Measurements from ENCODE around the gene ANK2.

The ANK2 gene

GRCh38 chr4:113394730-113395530 is 345.5 kb downstream of the ANK2 start:
- no peaks in the 10 kb centered on the region for H3K4me1 ChIP-seq (ENCODE audit: insufficient read depth, low read length)
- no peaks in the 10 kb centered on the region for H4K20me1 ChIP-seq (ENCODE audit: insufficient read depth, low read length)
- H3K4me3 ChIP-seq (ENCODE audit: low read depth in 1 of 2, low read length in 2 of 2), result no peak overlapping the region
- peaks cover 8% of the 10 kb centered on the region for H3K27me3 ChIP-seq (ENCODE audit: insufficient read depth, low read length, poor library complexity)
- H3K36me3 ChIP-seq (ENCODE audit: insufficient read depth, low read length), result no peaks in the 10 kb centered on the region
- H3K9ac ChIP-seq (ENCODE audit: low read depth, low read length), result no peak overlapping the region
- H2AFZ ChIP-seq (ENCODE audit: low read depth, low read length), result no peak overlapping the region
- H3K9me3 ChIP-seq (ENCODE audit: insufficient read depth, low read length, severe bottlenecking), result no peaks in the 10 kb centered on the region
- no peak overlapping the region for H3K27ac ChIP-seq (ENCODE audit: low read length)
- no peaks in the 10 kb centered on the region for H3K79me2 ChIP-seq (ENCODE audit: insufficient read depth, low read length)
- peak; percentile 84 for TF ChIP-seq CTCF (IDR thresholded peaks at IDR 0.05; ENCODE audit: borderline replicate concordance, extremely low read depth, low read length, poor library complexity, severe bottlenecking)
- no peak for TF ChIP-seq EZH2 (IDR thresholded peaks at IDR 0.05; ENCODE audit: borderline replicate concordance, low read depth, low read length, severe bottlenecking)
- no peak overlapping the region for H3K4me2 ChIP-seq (ENCODE audit: insufficient read depth, low read length)
- DNase-seq (peak; percentile 54), ATAC-seq (ENCODE audit: insufficient read depth, low read depth) (peak; percentile 98)

GRCh38 chr4:113397114-113397701 is 347.8 kb downstream of the ANK2 start:
- no peak for DNase-seq
- Histone ChIP-seq H3K36me3 (ENCODE audit: insufficient read depth, low read length) (no peaks in the 10 kb centered on the region), H3K4me2 (ENCODE audit: insufficient read depth, low read length) (no peak overlapping the region), H3K4me1 (ENCODE audit: insufficient read depth, low read length) (no peaks in the 10 kb centered on the region), H3K4me3 (ENCODE audit: low read depth in 1 of 2, low read length in 2 of 2) (no peak overlapping the region), H3K9me3 (ENCODE audit: insufficient read depth, low read length, severe bottlenecking) (no peaks in the 10 kb centered on the region), H3K27me3 (ENCODE audit: insufficient read depth, low read length, poor library complexity) (peaks cover 8% of the 10 kb centered on the region), H3K27ac (ENCODE audit: low read length) (no peak overlapping the region), H3K9ac (ENCODE audit: low read depth, low read length) (no peak overlapping the region), H3K79me2 (ENCODE audit: insufficient read depth, low read length) (no peaks in the 10 kb centered on the region), H4K20me1 (ENCODE audit: insufficient read depth, low read length) (no peaks in the 10 kb centered on the region), H2AFZ (ENCODE audit: low read depth, low read length) (no peak overlapping the region)
- no peak for ATAC-seq (ENCODE audit: insufficient read depth, low read depth)
- no peak for TF ChIP-seq CTCF (IDR thresholded peaks at IDR 0.05; ENCODE audit: borderline replicate concordance, extremely low read depth, low read length, poor library complexity, severe bottlenecking)
- no peak for TF ChIP-seq EZH2 (IDR thresholded peaks at IDR 0.05; ENCODE audit: borderline replicate concordance, low read depth, low read length, severe bottlenecking)

- Histone ChIP-seq H3K4me1 (ENCODE audit: insufficient read depth, low read length) (no peaks in the 10 kb centered on the region), H2AFZ (ENCODE audit: low read depth, low read length) (no peak overlapping the region), H3K4me3 (ENCODE audit: low read depth in 1 of 2, low read length in 2 of 2) (no peak overlapping the region), H3K9ac (ENCODE audit: low read depth, low read length) (no peak overlapping the region), H3K4me2 (ENCODE audit: insufficient read depth, low read length) (no peak overlapping the region), H4K20me1 (ENCODE audit: insufficient read depth, low read length) (no peaks in the 10 kb centered on the region), H3K36me3 (ENCODE audit: insufficient read depth, low read length) (no peaks in the 10 kb centered on the region), H3K9me3 (ENCODE audit: insufficient read depth, low read length, severe bottlenecking) (no peaks in the 10 kb centered on the region), H3K27ac (ENCODE audit: low read length) (no peak overlapping the region), H3K79me2 (ENCODE audit: insufficient read depth, low read length) (no peaks in the 10 kb centered on the region), H3K27me3 (ENCODE audit: insufficient read depth, low read length, poor library complexity) (peaks cover 11% of the 10 kb centered on the region)
- TF ChIP-seq EZH2 (IDR thresholded peaks at IDR 0.05; ENCODE audit: borderline replicate concordance, low read depth, low read length, severe bottlenecking), result no peak
- no peak for TF ChIP-seq CTCF (IDR thresholded peaks at IDR 0.05; ENCODE audit: borderline replicate concordance, extremely low read depth, low read length, poor library complexity, severe bottlenecking)
- ATAC-seq (ENCODE audit: insufficient read depth, low read depth) (no peak), DNase-seq (no peak)
Observed at GRCh38 chr4:113398441-113399143, 349.1 kb downstream of the ANK2 start.
